Liver (tissue), 9 donors: ENCODE measurements around the gene RASGRP1. TPM values are rescaled to one million over a fixed set of nuclear protein-coding genes. Genes with fewer than 3 reads are reported as not detected.

Experiments used
- DNase-seq: peaks from one replicate; pipeline ENCODE4 v3.0.0-alpha.2; 2017; ENCODE audit warnings: low spot score
- H3K27ac ChIP-seq, 2 donors: one replicate each; pipeline ENCODE4 v1.7.0; 2013; ENCODE audit warnings: inconsistent platforms in 2 of 2, low read length in 2 of 2, control low read depth in 1 of 2, low read depth in 1 of 2, mild to moderate bottlenecking in 1 of 2
- H3K27me3 ChIP-seq, 4 donors: one replicate each; pipeline versions ENCODE4 v1.6.1 to v1.7.0; 2013; ENCODE audit warnings: low read length in 3 of 4, inconsistent platforms in 1 of 4, mild to moderate bottlenecking in 1 of 4, moderate library complexity in 1 of 4; ENCODE audit not compliant: control insufficient read depth in 4 of 4, insufficient read depth in 4 of 4
- H3K36me3 ChIP-seq, 4 donors: one replicate each; pipeline versions ENCODE4 v1.6.1 to v1.7.0; 2013; ENCODE audit warnings: low read length in 3 of 4, mild to moderate bottlenecking in 3 of 4, low read depth in 1 of 4, moderate library complexity in 1 of 4; ENCODE audit not compliant: control insufficient read depth in 4 of 4, insufficient read depth in 3 of 4
- H3K4me1 ChIP-seq, 4 donors: one replicate each; pipeline versions ENCODE4 v1.6.1 to v1.7.0; 2013; ENCODE audit warnings: low read length in 3 of 4, mild to moderate bottlenecking in 3 of 4, moderate library complexity in 1 of 4; ENCODE audit not compliant: control insufficient read depth in 4 of 4, insufficient read depth in 4 of 4
- H3K4me3 ChIP-seq, 3 donors: one replicate each; pipeline versions ENCODE4 v1.6.1 to v1.7.0; 2013; ENCODE audit warnings: low read length in 3 of 3, control low read depth in 1 of 3, low read depth in 1 of 3, mild to moderate bottlenecking in 1 of 3
- H3K9ac ChIP-seq, 2 donors: one replicate each; pipeline ENCODE4 v1.7.0; 2013; ENCODE audit warnings: low read length in 2 of 2, mild to moderate bottlenecking in 2 of 2, moderate library complexity in 2 of 2, control low read depth in 1 of 2, low read depth in 1 of 2
- H3K9me3 ChIP-seq, 4 donors: one replicate each; pipeline versions ENCODE4 v1.6.1 to v1.7.0; 2013; ENCODE audit warnings: low read length in 3 of 4; ENCODE audit not compliant: control insufficient read depth in 4 of 4
- EGR1 ChIP-seq, 2 donors: IDR thresholded peaks; 2 replicates each; pipeline ENCODE4 v1.6.1; 2016 to 2018; ENCODE audit warnings: antibody characterized with exemption in 2 of 2, low read depth in 2 of 2
- FOXA1 ChIP-seq: IDR thresholded peaks from 2 replicates; pipeline ENCODE4 v1.6.1; 2016; ENCODE audit warnings: antibody characterized with exemption
- FOXA2 ChIP-seq: IDR thresholded peaks from 2 replicates; pipeline ENCODE4 v1.6.1; 2016; ENCODE audit warnings: antibody characterized with exemption
- GABPA ChIP-seq, 2 donors: IDR thresholded peaks in 1 of 2; conservative IDR thresholded peaks in 1 of 2; 2 replicates each; pipeline ENCODE4 v1.6.1; 2016; ENCODE audit warnings: antibody characterized with exemption in 2 of 2, mild to moderate bottlenecking in 1 of 2, moderate library complexity in 1 of 2
- HNF4A ChIP-seq, 2 donors: conservative IDR thresholded peaks; 2 replicates each; pipeline ENCODE4 v1.6.1; 2016; ENCODE audit warnings: antibody characterized with exemption in 2 of 2, mild to moderate bottlenecking in 2 of 2
- HNF4G ChIP-seq: IDR thresholded peaks from 2 replicates; pipeline ENCODE4 v1.6.1; 2016; ENCODE audit warnings: antibody characterized with exemption
- MAX ChIP-seq: IDR thresholded peaks from 2 replicates; pipeline ENCODE4 v1.6.1; 2016; ENCODE audit warnings: antibody characterized with exemption
- NR2F2 ChIP-seq: IDR thresholded peaks from 2 replicates; pipeline ENCODE4 v1.6.1; 2016; ENCODE audit warnings: antibody characterized with exemption
- RAD21 ChIP-seq, 2 donors: IDR thresholded peaks; 2 replicates each; pipeline ENCODE4 v1.6.1; 2016; ENCODE audit warnings: antibody characterized with exemption in 2 of 2, mild to moderate bottlenecking in 2 of 2
- RXRA ChIP-seq, 2 donors: IDR thresholded peaks; 2 replicates each; pipeline ENCODE4 v1.6.1; 2017 to 2018; ENCODE audit warnings: antibody characterized with exemption in 2 of 2, mild to moderate bottlenecking in 1 of 2
- SP1 ChIP-seq: IDR thresholded peaks from 2 replicates; pipeline ENCODE4 v1.6.1; 2018; ENCODE audit warnings: antibody characterized with exemption, mild to moderate bottlenecking
- TAF1 ChIP-seq: conservative IDR thresholded peaks from 2 replicates; pipeline ENCODE4 v1.6.1; 2016; ENCODE audit warnings: antibody characterized with exemption, mild to moderate bottlenecking
- YY1 ChIP-seq: IDR thresholded peaks from 2 replicates; pipeline ENCODE4 v1.6.1; 2016; ENCODE audit warnings: antibody characterized with exemption, mild to moderate bottlenecking
- ZBTB33 ChIP-seq: IDR thresholded peaks from 2 replicates; pipeline ENCODE4 v1.6.1; 2016; ENCODE audit warnings: antibody characterized with exemption
- WGBS: extraction: QIAGEN DNeasy Blood & Tissue Kit; methylation state at CpG from one replicate; pipeline ENCODE4 v1.1.7; 2013; 5-methylcytosine and 5-hydroxymethylcytosine counted together
- polyA plus RNA-seq, 2 donors: library from polyadenylated mRNA; stranded (reverse) in 1 of 2; unstranded in 1 of 2; fragments of 200-250 nt in 1 of 2; fragments of >200 nt in 1 of 2; fragmentation: Nextera tagmentation in 1 of 2; extraction: Ambion mirVana in 1 of 2; gene quantifications; one replicate each; pipeline versions ENCODE4 v1.2.1 to v1.2.3, GENCODE V29; 2013 to 2015
- total RNA-seq, 2 donors: library from RNA; depleted of rRNA; stranded (reverse); fragments of >200 nt; gene quantifications; one replicate each; pipeline ENCODE4 v1.2.3, GENCODE V29; 2014
- TF ChIP-seq, protein P1 (sequence below): IDR thresholded peaks from 2 replicates; pipeline ENCODE4 v1.6.1; 2016; ENCODE audit warnings: antibody characterized with exemption, mild to moderate bottlenecking
- TF ChIP-seq, protein P2 (sequence below): IDR thresholded peaks from 2 replicates; pipeline ENCODE4 v1.6.1; 2016; ENCODE audit warnings: antibody characterized with exemption
- donor health status: healthy.
- donor health status: healthy.
- donor health status: healthy.
- donor health status: healthy.
- donor health status: healthy.

Gene RASGRP1
- total RNA-seq: under 1 TPM; 0.51 to 0.75 TPM
- polyA plus RNA-seq: under 1 TPM; 0.17 to 0.43 TPM

DNA sequence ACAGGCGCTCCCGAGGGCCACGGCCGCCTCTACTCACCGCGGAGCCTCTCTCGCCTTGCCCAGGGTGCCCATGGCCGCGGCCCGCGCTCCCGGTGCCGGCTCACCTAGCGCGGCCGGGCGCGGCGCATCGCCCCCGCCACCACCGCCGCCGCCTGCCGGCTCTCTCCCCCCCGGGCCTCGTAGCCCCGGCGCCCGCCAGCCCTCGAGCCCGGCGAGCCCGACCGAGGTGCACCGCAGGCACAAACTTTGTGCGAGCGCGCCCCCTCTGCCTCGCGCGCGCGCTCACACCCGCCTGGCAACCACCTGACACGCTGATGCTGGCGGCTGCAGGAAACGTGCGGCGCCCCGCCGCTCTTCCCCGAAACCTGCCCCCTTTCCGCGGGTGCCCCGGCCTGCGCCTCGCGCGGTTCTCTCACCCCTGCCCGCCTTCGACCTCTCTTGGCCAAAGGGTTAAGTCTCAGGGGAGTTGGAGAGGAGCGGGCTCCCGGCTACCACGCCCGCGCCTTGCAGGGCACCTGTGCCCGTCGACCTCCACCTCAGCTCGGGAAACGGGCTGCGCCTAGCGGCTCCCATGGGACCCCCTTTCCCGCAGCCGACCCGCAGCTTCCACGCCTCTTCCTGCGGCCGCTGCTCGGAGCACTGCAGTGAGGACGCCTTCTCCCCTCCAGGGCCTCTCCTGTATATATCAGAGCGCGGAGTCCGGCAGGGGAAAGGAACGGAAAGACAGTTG, at the start of gene RASGRP1:
Gene RASGRP1, minus strand, starts transcription at position 258 of the 730 bp plus-strand sequence. Its CDS starts 186 bp downstream, at position 72.
- Histone ChIP-seq H3K9ac (peak within 1 kb of the TSS in 1 of 2 donors; percentile 31), H3K27ac (peak within 1 kb of the TSS in 1 of 2 donors; percentile 10), H3K4me3 (peak within 1 kb of the TSS in 2 of 3 donors; percentile 53 to 73), H3K9me3 (no peaks in the 10 kb centered on the region), H3K4me1 (peaks cover 0 to 17% (median 10%) of the 10 kb centered on the region in 4 donors), H3K36me3 (no peaks in the 10 kb centered on the region), H3K27me3 (peaks cover 0 to 6% (median 2%) of the 10 kb centered on the region in 4 donors)
- no peak for TF ChIP-seq RXRA (IDR thresholded peaks at IDR 0.05)
- TF ChIP-seq TAF1: no peak
- TF ChIP-seq YY1: no peak
- TF ChIP-seq, protein P1, sequence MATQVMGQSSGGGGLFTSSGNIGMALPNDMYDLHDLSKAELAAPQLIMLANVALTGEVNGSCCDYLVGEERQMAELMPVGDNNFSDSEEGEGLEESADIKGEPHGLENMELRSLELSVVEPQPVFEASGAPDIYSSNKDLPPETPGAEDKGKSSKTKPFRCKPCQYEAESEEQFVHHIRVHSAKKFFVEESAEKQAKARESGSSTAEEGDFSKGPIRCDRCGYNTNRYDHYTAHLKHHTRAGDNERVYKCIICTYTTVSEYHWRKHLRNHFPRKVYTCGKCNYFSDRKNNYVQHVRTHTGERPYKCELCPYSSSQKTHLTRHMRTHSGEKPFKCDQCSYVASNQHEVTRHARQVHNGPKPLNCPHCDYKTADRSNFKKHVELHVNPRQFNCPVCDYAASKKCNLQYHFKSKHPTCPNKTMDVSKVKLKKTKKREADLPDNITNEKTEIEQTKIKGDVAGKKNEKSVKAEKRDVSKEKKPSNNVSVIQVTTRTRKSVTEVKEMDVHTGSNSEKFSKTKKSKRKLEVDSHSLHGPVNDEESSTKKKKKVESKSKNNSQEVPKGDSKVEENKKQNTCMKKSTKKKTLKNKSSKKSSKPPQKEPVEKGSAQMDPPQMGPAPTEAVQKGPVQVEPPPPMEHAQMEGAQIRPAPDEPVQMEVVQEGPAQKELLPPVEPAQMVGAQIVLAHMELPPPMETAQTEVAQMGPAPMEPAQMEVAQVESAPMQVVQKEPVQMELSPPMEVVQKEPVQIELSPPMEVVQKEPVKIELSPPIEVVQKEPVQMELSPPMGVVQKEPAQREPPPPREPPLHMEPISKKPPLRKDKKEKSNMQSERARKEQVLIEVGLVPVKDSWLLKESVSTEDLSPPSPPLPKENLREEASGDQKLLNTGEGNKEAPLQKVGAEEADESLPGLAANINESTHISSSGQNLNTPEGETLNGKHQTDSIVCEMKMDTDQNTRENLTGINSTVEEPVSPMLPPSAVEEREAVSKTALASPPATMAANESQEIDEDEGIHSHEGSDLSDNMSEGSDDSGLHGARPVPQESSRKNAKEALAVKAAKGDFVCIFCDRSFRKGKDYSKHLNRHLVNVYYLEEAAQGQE: no peak
- no peak for TF ChIP-seq GABPA (IDR thresholded peaks at IDR 0.05 in 1 of 2, conservative IDR thresholded peaks at IDR 0.05 in 1 of 2)
- no peak for TF ChIP-seq SP1
- no peak for TF ChIP-seq ZBTB33
- no peak for TF ChIP-seq FOXA1
- TF ChIP-seq EGR1 (IDR thresholded peaks at IDR 0.05; ENCODE audit: low read depth in 2 of 2): no peak
- no peak for TF ChIP-seq FOXA2
- no peak for TF ChIP-seq HNF4G
- no peak for TF ChIP-seq MAX
- TF ChIP-seq RAD21 (IDR thresholded peaks at IDR 0.05): no peak
- TF ChIP-seq, protein P2, sequence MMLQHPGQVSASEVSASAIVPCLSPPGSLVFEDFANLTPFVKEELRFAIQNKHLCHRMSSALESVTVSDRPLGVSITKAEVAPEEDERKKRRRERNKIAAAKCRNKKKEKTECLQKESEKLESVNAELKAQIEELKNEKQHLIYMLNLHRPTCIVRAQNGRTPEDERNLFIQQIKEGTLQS: no peak
- no peak for TF ChIP-seq HNF4A (conservative IDR thresholded peaks at IDR 0.05)
- TF ChIP-seq NR2F2: no peak
- peak; percentile 53 for DNase-seq
- 2% methylated on average over 85 of the region's 85 CpGs for WGBS

DNA sequence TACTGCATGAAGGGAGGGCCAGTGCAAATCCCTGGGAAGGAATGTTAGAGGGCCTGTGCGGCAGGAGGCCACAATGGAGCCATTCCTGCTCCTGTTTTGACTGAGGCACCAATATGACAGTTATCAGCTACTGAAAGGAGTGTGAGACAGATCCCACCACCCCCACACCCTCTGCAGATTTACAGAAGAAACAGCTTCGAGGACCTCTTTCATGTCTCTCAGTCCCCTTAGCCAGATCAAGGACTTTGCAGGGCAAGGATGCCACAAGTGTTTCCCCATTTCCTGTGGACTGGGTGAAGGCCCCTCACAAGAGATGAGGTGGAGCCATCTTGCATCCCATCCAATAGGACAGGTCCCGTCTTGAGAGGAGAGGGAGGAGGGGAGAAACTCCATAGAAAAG, 48.5 kb upstream of the RASGRP1 start:
- H3K4me3 ChIP-seq: no peak overlapping the region
- H3K9me3 ChIP-seq: peaks cover 0 to 4% (median 0%) of the 10 kb centered on the region in 4 donors
- no peak overlapping the region for H3K27ac ChIP-seq
- H3K36me3 ChIP-seq: no peaks in the 10 kb centered on the region
- no peaks in the 10 kb centered on the region for H3K4me1 ChIP-seq
- H3K9ac ChIP-seq: no peak overlapping the region
- DNase-seq: no peak
- no peaks in the 10 kb centered on the region for H3K27me3 ChIP-seq
- TF ChIP-seq HNF4A (conservative IDR thresholded peaks at IDR 0.05): no peak
- TF ChIP-seq GABPA (IDR thresholded peaks at IDR 0.05 in 1 of 2, conservative IDR thresholded peaks at IDR 0.05 in 1 of 2): no peak
- no peak for TF ChIP-seq YY1
- no peak for TF ChIP-seq FOXA2
- TF ChIP-seq EGR1 (IDR thresholded peaks at IDR 0.05; ENCODE audit: low read depth in 2 of 2): no peak
- TF ChIP-seq, protein P2: no peak
- no peak for TF ChIP-seq TAF1
- WGBS: 73% methylated on average over 3 of the region's 3 CpGs
